DND-41 (cell line): ENCODE data around the gene LIMS2.
A peak's percentile ranks its signal among the peaks of the same experiment; 100 is the strongest.

ENCODE experiments used
- ATAC-seq: fragments of 200-7000 bp; cut with Tn5 transposase; 3 replicates; pipeline ENCODE4 v1.9.1; 2021; ENCODE audit warnings: low read depth; ENCODE audit not compliant: insufficient read depth
- DNase-seq: peaks from one replicate; pipeline ENCODE4 v3.0.0-alpha.2; 2020
- H2AFZ ChIP-seq: 2 replicates; pipeline ENCODE4 v1.6.0; 2012; ENCODE audit warnings: low read depth, low read length
- H3K27ac ChIP-seq: 2 replicates; pipeline ENCODE4 v1.5.1; 2012; ENCODE audit warnings: low read length, inconsistent platforms
- H3K27me3 ChIP-seq: fragments of 200-600 bp; sonication (generic); 2 replicates; pipeline ENCODE4 v1.6.0; 2012; ENCODE audit warnings: low read length, mild to moderate bottlenecking, inconsistent platforms; ENCODE audit not compliant: insufficient read depth, poor library complexity
- H3K36me3 ChIP-seq: 2 replicates; pipeline ENCODE4 v1.5.1; 2012; ENCODE audit warnings: low read length, inconsistent platforms; ENCODE audit not compliant: insufficient read depth
- H3K4me1 ChIP-seq: 2 replicates; pipeline ENCODE4 v1.5.1; 2012; ENCODE audit warnings: mild to moderate bottlenecking, low read length; ENCODE audit not compliant: insufficient read depth
- H3K4me2 ChIP-seq: 2 replicates; pipeline ENCODE4 v1.6.0; 2012; ENCODE audit warnings: mild to moderate bottlenecking, moderate library complexity, low read length, inconsistent platforms; ENCODE audit not compliant: insufficient read depth
- H3K4me3 ChIP-seq, 2 experiments: fragments of 200-600 bp in 1 of 2; shearing (Covaris generic) in 1 of 2; 2 replicates each; pipeline ENCODE4 v1.5.1; 2012 to 2016; ENCODE audit warnings: inconsistent platforms in 2 of 2, low read length in 2 of 2, mild to moderate bottlenecking in 2 of 2, low read depth in 1 of 2, moderate library complexity in 1 of 2
- H3K79me2 ChIP-seq: 2 replicates; pipeline ENCODE4 v1.6.0; 2012; ENCODE audit warnings: low read length, inconsistent platforms; ENCODE audit not compliant: insufficient read depth
- H3K9ac ChIP-seq: 2 replicates; pipeline ENCODE4 v1.6.0; 2012; ENCODE audit warnings: low read depth, mild to moderate bottlenecking, inconsistent platforms, low read length, moderate library complexity
- H3K9me3 ChIP-seq: 2 replicates; pipeline ENCODE4 v1.5.1; 2012; ENCODE audit warnings: low read length, moderate library complexity, mild to moderate bottlenecking, inconsistent platforms; ENCODE audit not compliant: insufficient read depth, severe bottlenecking
- H4K20me1 ChIP-seq: 2 replicates; pipeline ENCODE4 v1.6.0; 2012; ENCODE audit warnings: low read length; ENCODE audit not compliant: insufficient read depth
- CTCF ChIP-seq: IDR thresholded peaks from 2 replicates; pipeline ENCODE4 v1.5.1; 2012; ENCODE audit warnings: borderline replicate concordance, low read length, moderate library complexity, mild to moderate bottlenecking; ENCODE audit not compliant: poor library complexity, severe bottlenecking; ENCODE audit errors: extremely low read depth
- EZH2 ChIP-seq: IDR thresholded peaks from 3 replicates; pipeline ENCODE4 v1.6.1; 2012; ENCODE audit warnings: borderline replicate concordance, low read depth, mild to moderate bottlenecking, moderate library complexity, low read length, inconsistent platforms; ENCODE audit not compliant: severe bottlenecking

LIMS2 gene

GRCh38 chr2:127609031-127609751, 66.1 kb downstream of the LIMS2 start:
- no peak for TF ChIP-seq EZH2
- TF ChIP-seq CTCF, result no peak
- H4K20me1 ChIP-seq, result no peaks in the 10 kb centered on the region
- no peaks in the 10 kb centered on the region for H3K27me3 ChIP-seq
- peaks cover 69% of the 10 kb centered on the region for H3K36me3 ChIP-seq
- DNase-seq, result peak; percentile 83
- peak overlapping the region; percentile 48 for H3K4me2 ChIP-seq
- ATAC-seq, result peak; percentile 63
- H3K4me3 ChIP-seq, result peak overlapping the region in 1 of 2 experiments; percentile 24; a peak in 1 of 4 replicates
- peak overlapping the region; percentile 55 for H3K9ac ChIP-seq
- peak overlapping the region; percentile 97 for H3K27ac ChIP-seq
- peaks cover 22% of the 10 kb centered on the region for H3K9me3 ChIP-seq
- H3K79me2 ChIP-seq, result peaks cover 67% of the 10 kb centered on the region
- H2AFZ ChIP-seq, result no peak overlapping the region
- peaks cover 100% of the 10 kb centered on the region for H3K4me1 ChIP-seq

DNA sequence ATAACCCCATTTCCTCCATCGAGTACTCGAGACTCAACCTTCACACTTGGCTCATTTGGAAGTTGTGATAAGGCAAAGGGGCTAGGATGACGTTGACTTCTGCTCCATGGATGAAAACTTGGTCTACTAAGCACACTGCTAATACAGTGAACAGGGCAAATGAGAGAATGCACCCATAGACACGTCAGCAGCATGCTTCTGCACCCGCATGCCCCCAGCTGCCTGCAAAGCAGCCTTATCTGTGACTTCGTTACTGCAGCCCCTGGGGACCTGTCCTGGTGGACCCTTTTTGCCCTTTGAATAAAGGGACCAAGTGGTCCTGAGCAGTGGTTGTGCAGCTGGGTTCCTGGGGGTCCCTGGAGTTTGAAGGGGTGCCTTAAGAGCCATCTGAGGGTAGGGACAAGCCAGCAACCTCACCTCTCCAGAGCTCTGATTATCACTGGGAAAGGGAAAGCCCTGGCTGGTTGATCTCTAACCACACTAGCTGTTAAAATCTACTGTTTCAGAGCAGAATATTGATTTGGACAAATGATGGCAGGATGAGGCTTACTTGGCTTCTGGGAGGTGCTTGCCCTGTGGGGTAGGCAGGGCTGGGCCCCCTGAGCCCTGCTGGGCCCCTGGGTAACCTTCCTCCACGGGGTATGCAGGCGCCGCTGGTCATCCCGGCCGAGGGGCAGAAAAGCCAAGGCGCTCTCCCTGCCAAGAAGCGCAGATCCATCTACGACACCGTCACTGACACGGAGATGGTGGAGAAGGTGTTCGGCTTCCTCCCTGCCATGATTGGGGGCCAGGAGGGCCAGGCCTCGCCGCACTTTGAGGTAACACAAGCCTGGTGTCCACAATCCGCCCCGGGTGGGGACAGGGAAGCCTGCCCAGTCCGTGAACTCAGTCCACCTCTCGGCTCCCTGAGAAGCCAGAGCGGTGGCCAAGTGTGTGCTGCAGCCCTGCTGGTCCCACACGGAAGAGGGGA, 67.0 kb downstream of the LIMS2 start:
- H3K36me3 ChIP-seq, result peaks cover 65% of the 10 kb centered on the region
- peak overlapping the region; percentile 48 for H3K4me2 ChIP-seq
- H3K27ac ChIP-seq, result peak overlapping the region; percentile 97
- peaks cover 24% of the 10 kb centered on the region for H3K9me3 ChIP-seq
- no peaks in the 10 kb centered on the region for H3K27me3 ChIP-seq
- peak; percentile 30 for ATAC-seq
- H4K20me1 ChIP-seq, result no peaks in the 10 kb centered on the region
- H3K79me2 ChIP-seq, result peaks cover 71% of the 10 kb centered on the region
- peak overlapping the region in 1 of 2 experiments; percentile 15; a peak in 1 of 4 replicates for H3K4me3 ChIP-seq
- TF ChIP-seq EZH2, result no peak
- no peak for TF ChIP-seq CTCF
- H3K4me1 ChIP-seq, result peaks cover 100% of the 10 kb centered on the region
- no peak overlapping the region for H2AFZ ChIP-seq
- peak overlapping the region; percentile 55 for H3K9ac ChIP-seq
- DNase-seq, result peak; percentile 50

- Histone ChIP-seq H4K20me1 (no peaks in the 10 kb centered on the region), H3K4me1 (peaks cover 99% of the 10 kb centered on the region), H2AFZ (no peak overlapping the region), H3K79me2 (peaks cover 76% of the 10 kb centered on the region), H3K9me3 (peaks cover 24% of the 10 kb centered on the region), H3K27ac (peak overlapping the region; percentile 97), H3K36me3 (peaks cover 65% of the 10 kb centered on the region), H3K9ac (peak overlapping the region; percentile 55), H3K27me3 (no peaks in the 10 kb centered on the region), H3K4me2 (no peak overlapping the region), H3K4me3 (no peak overlapping the region; a peak in 1 of 4 replicates)
- no peak for ATAC-seq
- peak; percentile 8 for DNase-seq
- TF ChIP-seq EZH2, result no peak
- no peak for TF ChIP-seq CTCF
These were observed 67.9 kb downstream of the LIMS2 start for GRCh38 chr2:127607399-127607908.
